ENCODE data around the gene SLC25A51.
"Not testable (repeated sequence)": the region's sequence is repeated elsewhere in the genome, so short reads cannot be mapped to it uniquely, and the experiment has no call there.

The SLC25A51 gene

GRCh38 chr9:37909326-37909725, 5.4 kb upstream of the SLC25A51 start:
- intact Hi-C loops (cut with DNase I) = no loop called here
- DNase-seq = peak in 1 of 10 donors; percentile 31

- intact Hi-C loops (cut with DNase I) = no loop called here
These were observed 4.8 kb upstream of the SLC25A51 start for GRCh38 chr9:37908698-37909186.

GRCh38 chr9:37908283-37908682, 4.4 kb upstream of the SLC25A51 start:
- no peak for DNase-seq
- intact Hi-C loops (cut with DNase I) = no loop called here

More at GRCh38 chr9:37908698-37909186, 4.8 kb upstream of the SLC25A51 start:
- peak in 1 of 10 donors; percentile 12 for DNase-seq

GRCh38 chr9:37906312-37907239, 2.6 kb upstream of the SLC25A51 start:
- intact Hi-C loops (cut with DNase I) = no loop called here
- DNase-seq = peak in 1 of 10 donors; percentile 58

GRCh38 chr9:37905776-37906175, 1.8 kb upstream of the SLC25A51 start:
- DNase-seq = peak in 1 of 10 donors; percentile 22
- intact Hi-C loops (cut with DNase I) = loop anchor here (2.0 kb wide), 1 partner anchor 457 kb away; no protein-coding TSS in a partner anchor

GRCh38 chr9:37905131-37905505, 1.2 kb upstream of the SLC25A51 start:
- DNase-seq = no peak
- intact Hi-C loops (cut with DNase I) = loop anchor here (2.0 kb wide), 1 partner anchor 458 kb away; no protein-coding TSS in a partner anchor

- intact Hi-C loops (cut with DNase I) = loop anchor here (2.0 kb wide), 1 partner anchor 458 kb away; no protein-coding TSS in a partner anchor
- peak in 3 of 10 donors; percentile 57 to 76 (median 70) for DNase-seq
These were observed 661 bp upstream of the SLC25A51 start for GRCh38 chr9:37904445-37905130.

GRCh38 chr9:37902796-37903646, 906 bp downstream of the SLC25A51 start:
- no peak for DNase-seq
- intact Hi-C loops (cut with DNase I) = no loop called here

GRCh38 chr9:37902131-37902530, 1.8 kb downstream of the SLC25A51 start:
- DNase-seq = no peak
- intact Hi-C loops (cut with DNase I) = no loop called here

- intact Hi-C loops (cut with DNase I) = no loop called here
- DNase-seq = no peak
These were observed 4.9 kb downstream of the SLC25A51 start for GRCh38 chr9:37899041-37899440.

- intact Hi-C loops (cut with DNase I) = no loop called here
- no peak for DNase-seq
These were observed 6.3 kb downstream of the SLC25A51 start for GRCh38 chr9:37897665-37898064.

GRCh38 chr9:37892063-37892462, 11.9 kb downstream of the SLC25A51 start:
- intact Hi-C loops (cut with DNase I) = loop anchor here (5.0 kb wide), 1 partner anchor 75 kb away; no protein-coding TSS in a partner anchor
- no peak for DNase-seq

- intact Hi-C loops (cut with DNase I) = loop anchor here (5.0 kb wide), 1 partner anchor 74 kb away; no protein-coding TSS in a partner anchor
- peak in 1 of 10 donors; percentile 56 for DNase-seq
These were observed 12.9 kb downstream of the SLC25A51 start for GRCh38 chr9:37891042-37891441.

GRCh38 chr9:37889536-37889935, 14.4 kb downstream of the SLC25A51 start:
- no peak for DNase-seq
- intact Hi-C loops (cut with DNase I) = no loop called here

- intact Hi-C loops (cut with DNase I); DNase-seq: not testable (repeated sequence)
These were observed 15.8 kb downstream of the SLC25A51 start for GRCh38 chr9:37887977-37888583.

- no peak for DNase-seq
- intact Hi-C loops (cut with DNase I) = no loop called here
These were observed 22.9 kb downstream of the SLC25A51 start for GRCh38 chr9:37880916-37881479.

- intact Hi-C loops (cut with DNase I) = no loop called here
- no peak for DNase-seq
These were observed 27.6 kb downstream of the SLC25A51 start for GRCh38 chr9:37876376-37876775.

- intact Hi-C loops (cut with DNase I) = no loop called here
- no peak for DNase-seq
These were observed 30.0 kb downstream of the SLC25A51 start for GRCh38 chr9:37873955-37874354.

- DNase-seq = no peak
- intact Hi-C loops (cut with DNase I) = no loop called here
These were observed 33.1 kb downstream of the SLC25A51 start for GRCh38 chr9:37870799-37871176.
